ENCODE results near the gene GPHN. TPM values are rescaled to one million over a fixed set of nuclear protein-coding genes. Genes with fewer than 3 reads are reported as not detected.
"Not testable (repeated sequence)": the region's sequence is repeated elsewhere in the genome, so short reads cannot be mapped to it uniquely, and the experiment has no call there.

The GPHN gene
- total RNA-seq, 3 donors from 2014 or later: 26.2 to 30.7 (median 28.4) TPM

GRCh38 chr14:66708267-66708666, 200.3 kb downstream of the GPHN start:
- Mint-ChIP-seq H3K36me3 (ENCODE audit: insufficient read depth) (peaks cover 3% of the 10 kb centered on the region), H3K4me1 (ENCODE audit: low read depth) (no peaks in the 10 kb centered on the region), H3K4me3 (no peak overlapping the region), H3K27me3 (ENCODE audit: low read depth) (no peaks in the 10 kb centered on the region), H3K9me3 (peaks cover 35% of the 10 kb centered on the region)
- no peak for DNase-seq
- no peak for ATAC-seq

GRCh38 chr14:66709291-66709690, 201.3 kb downstream of the GPHN start:
- Mint-ChIP-seq H3K36me3 (ENCODE audit: insufficient read depth) (peaks cover 3% of the 10 kb centered on the region), H3K4me1 (ENCODE audit: low read depth) (peaks cover 4% of the 10 kb centered on the region), H3K9me3 (peaks cover 28% of the 10 kb centered on the region), H3K27me3 (ENCODE audit: low read depth) (no peaks in the 10 kb centered on the region), H3K4me3 (no peak overlapping the region)
- ATAC-seq: no peak
- DNase-seq: no peak

GRCh38 chr14:66714291-66714690, 206.3 kb downstream of the GPHN start:
- H3K36me3 Mint-ChIP-seq (ENCODE audit: insufficient read depth): peaks cover 10% of the 10 kb centered on the region
- peaks cover 26% of the 10 kb centered on the region for H3K4me1 Mint-ChIP-seq (ENCODE audit: low read depth)
- H3K9me3 Mint-ChIP-seq; H3K4me3 Mint-ChIP-seq; H3K27me3 Mint-ChIP-seq (ENCODE audit: low read depth); DNase-seq; ATAC-seq: not testable (repeated sequence)

GRCh38 chr14:66715313-66715712, 207.4 kb downstream of the GPHN start:
- H3K4me1 Mint-ChIP-seq (ENCODE audit: low read depth): peaks cover 26% of the 10 kb centered on the region
- ATAC-seq; DNase-seq; H3K27me3 Mint-ChIP-seq (ENCODE audit: low read depth); H3K9me3 Mint-ChIP-seq: not testable (repeated sequence)
- H3K36me3 Mint-ChIP-seq (ENCODE audit: insufficient read depth): peaks cover 11% of the 10 kb centered on the region
- H3K4me3 Mint-ChIP-seq: peak overlapping the region; percentile 22

GRCh38 chr14:66716227-66716626, 208.3 kb downstream of the GPHN start:
- peaks cover 11% of the 10 kb centered on the region for H3K36me3 Mint-ChIP-seq (ENCODE audit: insufficient read depth)
- peaks cover 26% of the 10 kb centered on the region for H3K4me1 Mint-ChIP-seq (ENCODE audit: low read depth)
- no peak for ATAC-seq
- no peak overlapping the region for H3K4me3 Mint-ChIP-seq
- H3K9me3 Mint-ChIP-seq: peaks cover 5% of the 10 kb centered on the region
- H3K27me3 Mint-ChIP-seq (ENCODE audit: low read depth): no peaks in the 10 kb centered on the region
- DNase-seq: no peak

- peaks cover 9% of the 10 kb centered on the region for H3K36me3 Mint-ChIP-seq (ENCODE audit: insufficient read depth)
- DNase-seq (no peak), ATAC-seq (no peak)
Measured at GRCh38 chr14:66717561-66718140, 209.7 kb downstream of the GPHN start.

GRCh38 chr14:66724996-66725395, 217.0 kb downstream of the GPHN start:
- no peak overlapping the region for H3K4me3 Mint-ChIP-seq
- H3K4me1 Mint-ChIP-seq (ENCODE audit: low read depth): no peaks in the 10 kb centered on the region
- DNase-seq: no peak
- no peak for ATAC-seq
- peaks cover 22% of the 10 kb centered on the region for H3K36me3 Mint-ChIP-seq (ENCODE audit: insufficient read depth)
- no peaks in the 10 kb centered on the region for H3K27me3 Mint-ChIP-seq (ENCODE audit: low read depth)
- peaks cover 24% of the 10 kb centered on the region for H3K9me3 Mint-ChIP-seq

More at GRCh38 chr14:66717561-66718140, 209.7 kb downstream of the GPHN start:
- Mint-ChIP-seq H3K9me3 (no peaks in the 10 kb centered on the region), H3K4me3 (no peak overlapping the region), H3K27me3 (ENCODE audit: low read depth) (no peaks in the 10 kb centered on the region), H3K4me1 (ENCODE audit: low read depth) (peaks cover 26% of the 10 kb centered on the region)

GRCh38 chr14:66731298-66731697, 223.4 kb downstream of the GPHN start:
- Mint-ChIP-seq H3K9me3 (peaks cover 36% of the 10 kb centered on the region), H3K36me3 (ENCODE audit: insufficient read depth) (peaks cover 33% of the 10 kb centered on the region)
- not testable (repeated sequence) for H3K27me3 Mint-ChIP-seq (ENCODE audit: low read depth); H3K4me3 Mint-ChIP-seq; H3K4me1 Mint-ChIP-seq (ENCODE audit: low read depth); DNase-seq; ATAC-seq

GRCh38 chr14:66735853-66736252, 227.9 kb downstream of the GPHN start:
- Mint-ChIP-seq H3K9me3 (peaks cover 17% of the 10 kb centered on the region), H3K4me1 (ENCODE audit: low read depth) (no peaks in the 10 kb centered on the region), H3K36me3 (ENCODE audit: insufficient read depth) (peaks cover 17% of the 10 kb centered on the region), H3K27me3 (ENCODE audit: low read depth) (no peaks in the 10 kb centered on the region), H3K4me3 (no peak overlapping the region)
- DNase-seq: no peak
- ATAC-seq: no peak

GRCh38 chr14:66739826-66740225, 231.9 kb downstream of the GPHN start:
- Mint-ChIP-seq H3K27me3 (ENCODE audit: low read depth) (no peaks in the 10 kb centered on the region), H3K36me3 (ENCODE audit: insufficient read depth) (peaks cover 3% of the 10 kb centered on the region), H3K9me3 (peaks cover 7% of the 10 kb centered on the region), H3K4me3 (no peak overlapping the region), H3K4me1 (ENCODE audit: low read depth) (no peaks in the 10 kb centered on the region)
- DNase-seq (no peak), ATAC-seq (no peak)

GRCh38 chr14:66745078-66745477, 237.1 kb downstream of the GPHN start:
- Mint-ChIP-seq H3K4me3 (no peak overlapping the region), H3K9me3 (no peaks in the 10 kb centered on the region), H3K4me1 (ENCODE audit: low read depth) (no peaks in the 10 kb centered on the region), H3K27me3 (ENCODE audit: low read depth) (no peaks in the 10 kb centered on the region), H3K36me3 (ENCODE audit: insufficient read depth) (no peaks in the 10 kb centered on the region)
- DNase-seq: no peak
- ATAC-seq: no peak

- Mint-ChIP-seq H3K4me3 (no peak overlapping the region), H3K4me1 (ENCODE audit: low read depth) (peaks cover under 1% of the 10 kb centered on the region), H3K9me3 (no peaks in the 10 kb centered on the region), H3K36me3 (ENCODE audit: insufficient read depth) (no peaks in the 10 kb centered on the region), H3K27me3 (ENCODE audit: low read depth) (no peaks in the 10 kb centered on the region)
- DNase-seq (no peak), ATAC-seq (no peak)
Measured at GRCh38 chr14:66746316-66747006, 238.5 kb downstream of the GPHN start.

GRCh38 chr14:66752109-66752508, 244.2 kb downstream of the GPHN start:
- peaks cover 5% of the 10 kb centered on the region for H3K4me1 Mint-ChIP-seq (ENCODE audit: low read depth)
- H3K27me3 Mint-ChIP-seq (ENCODE audit: low read depth): no peaks in the 10 kb centered on the region
- ATAC-seq (peak; percentile 46 to 57), DNase-seq (no peak)
- peaks cover 2% of the 10 kb centered on the region for H3K36me3 Mint-ChIP-seq (ENCODE audit: insufficient read depth)
- H3K9me3 Mint-ChIP-seq: no peaks in the 10 kb centered on the region
- no peak overlapping the region for H3K4me3 Mint-ChIP-seq

GRCh38 chr14:66758031-66758613, 250.2 kb downstream of the GPHN start:
- Mint-ChIP-seq H3K27me3 (ENCODE audit: low read depth) (no peaks in the 10 kb centered on the region), H3K9me3 (no peaks in the 10 kb centered on the region), H3K4me1 (ENCODE audit: low read depth) (no peaks in the 10 kb centered on the region), H3K4me3 (no peak overlapping the region), H3K36me3 (ENCODE audit: insufficient read depth) (peaks cover 3% of the 10 kb centered on the region)
- ATAC-seq: no peak
- DNase-seq: no peak

- ATAC-seq: no peak
Measured at GRCh38 chr14:66772146-66772545, 264.2 kb downstream of the GPHN start.

More at GRCh38 chr14:66772146-66772545, 264.2 kb downstream of the GPHN start:
- Mint-ChIP-seq H3K36me3 (ENCODE audit: insufficient read depth) (peaks cover 9% of the 10 kb centered on the region), H3K4me1 (ENCODE audit: low read depth) (no peaks in the 10 kb centered on the region), H3K27me3 (ENCODE audit: low read depth) (no peaks in the 10 kb centered on the region), H3K9me3 (peaks cover 4% of the 10 kb centered on the region), H3K4me3 (no peak overlapping the region)
- no peak for DNase-seq

All from activated T-cell treated with anti-CD3 and anti-CD28 coated beads, Interleukin-2, amount 50 U/mL, for 4 hours (primary cell).